Right lobe of liver (tissue), 6 donors: Measurements from ENCODE around the gene KIFC3. TPM values are rescaled to one million over a fixed set of nuclear protein-coding genes. Genes with fewer than 3 reads are reported as not detected.
A peak's percentile ranks its signal among the peaks of the same experiment; 100 is the strongest.
"Not testable (repeated sequence)": the region's sequence is repeated elsewhere in the genome, so short reads cannot be mapped to it uniquely, and the experiment has no call there.

Source experiments
- ATAC-seq, 4 donors: fragments of 200-7000 bp; cut with Tn5 transposase; one replicate each; pipeline ENCODE4 v1.9.1; 2020; ENCODE audit warnings: mild to moderate bottlenecking in 4 of 4, moderate library complexity in 4 of 4
- DNase-seq, 3 donors: peaks; one replicate each; pipeline ENCODE4 v3.0.0-alpha.2; 2020
- H3K27ac ChIP-seq, 3 donors: fragments of 200-600 bp; one replicate each; pipeline ENCODE4 v1.8.0; 2022
- H3K27me3 ChIP-seq, 2 donors: fragments of 200-600 bp; one replicate each; pipeline ENCODE4 v1.8.0; 2022
- H3K36me3 ChIP-seq, 4 donors: fragments of 200-600 bp; sonication (generic) in 1 of 4; one replicate each; pipeline versions ENCODE4 v1.5.1 to v1.8.0; 2017 to 2022; ENCODE audit warnings: control low read depth in 1 of 4
- H3K4me1 ChIP-seq, 4 donors: fragments of 200-600 bp; sonication (generic) in 1 of 4; one replicate each; pipeline versions ENCODE4 v1.5.1 to v1.8.0; 2017 to 2022; ENCODE audit warnings: control low read depth in 1 of 4
- H3K4me3 ChIP-seq, 3 donors: fragments of 200-600 bp; one replicate each; pipeline ENCODE4 v1.8.0; 2022
- H3K9me3 ChIP-seq, 4 donors: fragments of 200-600 bp; sonication (generic) in 1 of 4; one replicate each; pipeline versions ENCODE4 v1.5.1 to v1.8.0; 2017 to 2022; ENCODE audit warnings: control low read depth in 1 of 4
- CTCF ChIP-seq, 4 donors: fragments of 200-600 bp in 3 of 4; fragments of 450-650 bp in 1 of 4; IDR thresholded peaks; one replicate each; pipeline versions ENCODE4 v1.5.1 to v1.8.0; 2016 to 2022; ENCODE audit warnings: antibody characterized with exemption in 4 of 4, mild to moderate bottlenecking in 2 of 4
- POLR2A ChIP-seq: fragments of 450-650 bp; IDR thresholded peaks from one replicate; pipeline ENCODE4 v1.6.1; 2017; ENCODE audit warnings: antibody characterized with exemption, mild to moderate bottlenecking
- WGBS: methylation state at CpG from one replicate; pipeline ENCODE4 v1.1.6; 2018; ENCODE audit warnings: low coverage, low lambda C conversion rate; ENCODE audit not compliant: insufficient coverage; ENCODE audit errors: missing lambda C conversion rate; 5-methylcytosine and 5-hydroxymethylcytosine counted together
- intact Hi-C, 2 donors: fragments of 100-400 bp; cut with DNase I; formaldehyde crosslinking; loops; one replicate each; pipeline versions ENCODE4 v1.11.2 to v1.14.1; 2022
- total RNA-seq, 6 experiments: library from RNA; depleted of rRNA in 2 of 6; stranded (reverse); fragments of >200 nt in 2 of 6; fragmentation: NEBNext Ultra II Directional in 3 of 6; extraction: Animal tissue kit (Norgen Biotek cat#: 25700) in 3 of 6; gene quantifications; one replicate each; pipeline versions ENCODE4 v1.1.0 to v1.2.4, GENCODE V29; 2016 to 2023
- donor health status: DM: no; HTN: yes; CAD: no.
- donor health status: DM: no; HTN: no; CAD: no.
- donor health status: DM: no; HTN: no; CAD: no.
- donor health status: DM: no; HTN: yes; CAD: no.
- donor health status: DM: no; HTN: yes; CAD: no.

The KIFC3 gene
- total RNA-seq, 6 experiments from 2014 or later = 20.3 to 88.9 (median 46.4) TPM

DNA sequence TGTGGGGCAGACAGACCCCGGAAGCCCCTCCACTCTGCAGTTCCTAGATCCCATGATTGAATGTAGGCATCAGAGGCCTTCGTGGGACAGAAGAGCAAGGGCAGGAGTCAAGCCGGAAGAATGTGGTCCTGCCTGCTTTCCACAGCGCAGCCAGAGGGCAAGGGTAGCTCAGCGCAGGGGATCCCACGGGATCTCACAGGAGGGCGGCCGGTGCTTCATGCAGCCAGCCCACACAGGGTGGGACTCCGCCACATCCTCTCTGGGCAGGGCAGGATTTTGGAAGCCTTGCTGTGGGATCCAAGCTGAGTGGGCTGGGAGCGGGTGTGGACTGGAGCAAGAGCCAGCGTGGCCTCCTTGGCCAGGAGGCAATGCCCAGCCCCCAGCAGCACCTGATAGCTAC, 53.7 kb downstream of the KIFC3 start:
- no peak overlapping the region for H3K27ac ChIP-seq
- DNase-seq = peak in 1 of 3 donors; percentile 36
- intact Hi-C loops = no loop called here
- no peak for ATAC-seq
- no peak overlapping the region for H3K4me3 ChIP-seq
- WGBS = 83% methylated on average over 2 of the region's 11 CpGs
- H3K36me3 ChIP-seq = no peaks in the 10 kb centered on the region
- no peaks in the 10 kb centered on the region for H3K27me3 ChIP-seq
- no peaks in the 10 kb centered on the region for H3K4me1 ChIP-seq
- no peaks in the 10 kb centered on the region for H3K9me3 ChIP-seq
- TF ChIP-seq CTCF (IDR thresholded peaks at IDR 0.05) (no peak), POLR2A (no peak)

GRCh38 chr16:57747996-57748395, 54.3 kb downstream of the KIFC3 start:
- DNase-seq (peak in 1 of 3 donors; percentile 18), ATAC-seq (no peak)
- no peaks in the 10 kb centered on the region for H3K36me3 ChIP-seq
- 76% methylated on average over 2 of the region's 6 CpGs for WGBS
- H3K4me1 ChIP-seq = no peaks in the 10 kb centered on the region
- H3K27ac ChIP-seq = no peak overlapping the region
- no peaks in the 10 kb centered on the region for H3K9me3 ChIP-seq
- no peak overlapping the region for H3K4me3 ChIP-seq
- TF ChIP-seq POLR2A (no peak), CTCF (IDR thresholded peaks at IDR 0.05) (no peak)
- intact Hi-C loops = no loop called here
- H3K27me3 ChIP-seq = no peaks in the 10 kb centered on the region

DNA sequence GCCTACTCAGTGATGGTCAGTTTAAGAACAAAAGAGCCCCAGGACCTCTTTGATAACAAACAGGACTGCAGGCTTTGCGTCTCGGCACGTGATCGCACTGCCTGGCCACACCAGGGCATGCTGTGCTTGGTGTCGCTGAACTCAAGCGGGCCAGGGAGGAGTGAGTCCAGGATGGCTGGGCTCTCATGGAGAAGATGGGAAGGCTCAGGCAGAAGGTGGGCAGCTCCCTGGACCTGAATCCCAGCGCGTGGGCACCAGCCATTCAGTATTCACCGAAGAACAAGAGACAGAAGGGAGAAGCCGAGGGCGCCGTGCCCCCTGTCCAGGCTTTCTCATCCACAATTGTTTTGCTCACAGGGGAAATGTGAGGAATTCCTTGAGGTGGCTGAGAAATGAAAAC, 54.8 kb downstream of the KIFC3 start:
- ATAC-seq (no peak), DNase-seq (peak in 1 of 3 donors; percentile 27)
- 91% methylated on average over 6 of the region's 12 CpGs for WGBS
- no peak for TF ChIP-seq CTCF (IDR thresholded peaks at IDR 0.05)
- no peak for TF ChIP-seq POLR2A
- no peaks in the 10 kb centered on the region for H3K36me3 ChIP-seq
- intact Hi-C loops = no loop called here
- H3K27ac ChIP-seq = no peak overlapping the region
- H3K4me1 ChIP-seq = no peaks in the 10 kb centered on the region
- H3K9me3 ChIP-seq = no peaks in the 10 kb centered on the region
- no peaks in the 10 kb centered on the region for H3K27me3 ChIP-seq
- H3K4me3 ChIP-seq = no peak overlapping the region

GRCh38 chr16:57747091-57747490, 55.2 kb downstream of the KIFC3 start:
- peak in 1 of 3 donors; percentile 31 for DNase-seq
- Histone ChIP-seq H3K9me3 (no peaks in the 10 kb centered on the region), H3K4me3 (no peak overlapping the region), H3K4me1 (no peaks in the 10 kb centered on the region), H3K27me3 (no peaks in the 10 kb centered on the region), H3K27ac (no peak overlapping the region), H3K36me3 (no peaks in the 10 kb centered on the region)
- intact Hi-C loops = no loop called here
- ATAC-seq = no peak
- TF ChIP-seq POLR2A (no peak), CTCF (IDR thresholded peaks at IDR 0.05) (no peak)
- 100% methylated on average over 1 of the region's 7 CpGs for WGBS

DNA sequence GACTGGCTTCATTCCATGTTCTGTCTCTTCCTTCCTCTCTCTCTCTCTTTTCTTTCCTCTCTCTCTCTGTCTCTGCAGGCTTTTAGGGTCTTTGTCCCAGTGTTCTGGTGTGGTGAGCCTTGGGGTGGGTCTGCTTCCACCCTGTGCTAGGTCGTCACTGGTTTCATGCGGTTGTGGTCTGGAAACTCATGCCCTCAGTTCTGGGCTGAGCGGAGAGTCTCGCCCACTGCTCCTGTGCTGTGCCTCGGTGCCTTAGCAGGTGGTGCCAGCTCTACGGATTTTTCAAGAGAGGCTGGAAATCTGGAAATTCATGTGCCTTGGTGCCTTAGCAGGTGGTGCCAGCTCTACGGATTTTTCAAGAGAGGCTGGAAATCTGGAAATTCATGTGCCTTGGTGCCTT, 56.0 kb downstream of the KIFC3 start:
- 41% methylated on average over 3 of the region's 7 CpGs for WGBS
- H3K4me3 ChIP-seq, DNase-seq, H3K4me1 ChIP-seq, H3K27me3 ChIP-seq, H3K27ac ChIP-seq, ATAC-seq, intact Hi-C loops, H3K9me3 ChIP-seq, H3K36me3 ChIP-seq: not testable (repeated sequence)
